GM21737 (cell line): Measurements from ENCODE around the gene TPD52L1.

ENCODE experiments used
- ATAC-seq: cut with Tn5 transposase; IDR thresholded peaks from one replicate; pipeline ENCODE4 v1.9.1; 2021; ENCODE audit warnings: mild to moderate bottlenecking, moderate library complexity; ENCODE audit not compliant: unreplicated experiment

TPD52L1 gene

GRCh38 chr6:125233202-125233601 lies 79.6 kb downstream of the TPD52L1 start:
- ATAC-seq = no peak

- ATAC-seq = no peak
Measured at GRCh38 chr6:125236536-125237327, 83.2 kb downstream of the TPD52L1 start.

GRCh38 chr6:125237764-125238163 lies 84.2 kb downstream of the TPD52L1 start:
- no peak for ATAC-seq

GRCh38 chr6:125245109-125245508 lies 91.5 kb downstream of the TPD52L1 start:
- ATAC-seq = no peak

- ATAC-seq = no peak
Measured at GRCh38 chr6:125245523-125246264, 92.1 kb downstream of the TPD52L1 start.

DNA sequence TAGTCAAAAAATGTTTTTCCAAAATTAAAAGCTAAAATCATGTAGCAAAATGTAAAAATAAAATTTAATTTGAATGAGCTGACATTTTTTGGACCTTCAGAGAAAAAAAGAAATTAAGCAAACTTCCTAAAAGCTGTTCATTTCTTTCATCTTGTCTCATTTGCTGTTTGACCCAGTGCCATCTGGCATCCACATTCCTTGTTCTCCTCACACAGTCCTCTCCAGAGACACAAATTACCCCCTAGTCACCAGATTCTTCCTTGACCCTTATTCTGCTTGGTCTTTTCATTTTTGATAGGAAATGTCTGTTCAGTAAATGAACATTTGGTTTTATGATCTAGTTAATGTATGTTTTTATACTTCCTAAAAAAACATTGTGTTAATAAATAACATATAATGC lies 93.0 kb downstream of the TPD52L1 start:
- ATAC-seq = no peak

DNA sequence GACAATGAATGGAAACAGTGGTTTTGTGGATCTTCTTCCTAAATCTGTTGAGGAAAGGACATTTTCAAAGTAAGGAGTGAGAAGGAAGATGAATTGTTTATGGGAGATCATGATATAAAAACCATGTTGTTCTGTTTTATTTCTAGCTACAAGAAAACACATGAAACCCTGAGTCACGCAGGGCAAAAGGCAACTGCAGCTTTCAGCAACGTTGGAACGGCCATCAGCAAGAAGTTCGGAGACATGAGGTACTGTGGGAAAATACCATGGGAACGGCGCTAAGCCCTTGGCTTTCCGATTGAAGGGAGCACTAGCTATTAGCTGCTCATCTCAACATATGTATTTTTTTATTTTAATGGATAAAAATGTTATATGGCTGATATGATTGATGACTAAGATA lies 94.6 kb downstream of the TPD52L1 start:
- ATAC-seq = no peak

GRCh38 chr6:125250511-125250910 lies 96.9 kb downstream of the TPD52L1 start:
- ATAC-seq = no peak

DNA sequence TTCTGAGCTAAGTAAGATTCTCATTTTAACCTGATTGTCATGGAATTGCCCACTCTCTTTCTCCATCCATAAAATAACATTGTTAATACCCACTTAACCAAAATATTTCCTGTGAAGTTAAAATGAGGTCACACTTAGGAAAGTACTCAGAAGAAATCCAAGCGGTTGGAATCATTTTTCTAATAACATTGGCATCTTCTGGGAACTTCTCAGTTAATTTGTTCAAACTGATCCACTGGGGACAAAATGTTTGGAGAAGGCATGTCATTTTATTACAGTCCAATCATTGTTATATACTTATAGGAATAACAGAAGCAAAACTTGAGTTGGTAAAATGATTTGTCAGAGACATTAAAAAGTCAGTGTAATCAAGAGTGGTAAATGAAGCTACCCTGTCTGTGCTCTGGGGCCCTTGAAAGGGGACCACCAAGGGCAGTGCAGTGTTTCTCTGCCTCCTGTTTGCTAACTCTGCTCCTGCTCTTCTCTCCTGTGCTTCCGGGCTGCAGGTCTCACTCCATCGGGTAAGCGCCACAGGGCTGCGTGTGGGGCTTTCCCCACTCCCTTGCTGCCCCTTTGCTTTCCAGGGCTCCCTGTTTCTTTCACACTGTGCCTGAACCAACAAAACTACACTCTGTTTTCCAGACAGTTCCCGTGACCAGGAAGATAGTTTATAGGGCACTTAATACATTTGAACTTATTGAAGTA lies 98.1 kb downstream of the TPD52L1 start:
- ATAC-seq = no peak

DNA sequence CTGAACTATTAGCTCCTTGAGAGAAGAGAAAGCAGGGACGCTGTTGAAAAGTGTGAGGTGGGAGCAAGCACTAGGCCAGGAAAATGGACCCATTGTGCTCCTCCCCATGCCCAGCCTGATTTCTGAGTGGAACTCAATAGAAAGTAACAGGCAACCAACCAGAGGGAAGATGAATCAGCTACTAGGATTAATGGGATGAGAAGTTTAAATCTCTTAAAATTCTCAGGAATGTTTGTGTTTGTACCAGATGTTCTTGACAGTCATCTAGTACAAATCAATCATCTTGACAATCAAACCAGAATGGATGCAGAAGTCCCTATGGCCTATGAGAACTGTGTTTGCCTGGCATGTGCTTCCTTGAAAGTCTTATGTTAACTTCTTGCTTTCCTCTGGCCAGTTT lies 99.3 kb downstream of the TPD52L1 start:
- no peak for ATAC-seq

GRCh38 chr6:125253881-125254280 lies 100.3 kb downstream of the TPD52L1 start:
- no peak for ATAC-seq

DNA sequence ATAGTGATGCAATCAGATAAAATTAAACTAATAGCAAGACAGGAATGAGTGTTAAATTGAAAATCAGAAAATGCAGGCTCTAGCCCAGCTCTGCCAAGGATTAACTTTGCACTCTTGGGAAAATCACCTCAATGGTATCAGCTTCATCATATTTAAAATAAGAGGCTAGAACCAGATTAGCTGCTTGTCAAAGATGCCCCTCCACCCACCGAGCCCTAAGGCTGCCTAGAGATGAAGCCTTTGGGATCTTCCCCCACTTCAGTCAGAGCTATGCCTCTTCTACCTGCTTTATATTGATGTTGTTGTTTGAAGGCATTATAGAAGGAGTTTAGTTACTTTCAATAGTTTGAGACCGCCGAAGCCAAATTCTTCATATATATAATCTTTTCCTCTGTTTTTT lies 100.7 kb downstream of the TPD52L1 start:
- no peak for ATAC-seq

DNA sequence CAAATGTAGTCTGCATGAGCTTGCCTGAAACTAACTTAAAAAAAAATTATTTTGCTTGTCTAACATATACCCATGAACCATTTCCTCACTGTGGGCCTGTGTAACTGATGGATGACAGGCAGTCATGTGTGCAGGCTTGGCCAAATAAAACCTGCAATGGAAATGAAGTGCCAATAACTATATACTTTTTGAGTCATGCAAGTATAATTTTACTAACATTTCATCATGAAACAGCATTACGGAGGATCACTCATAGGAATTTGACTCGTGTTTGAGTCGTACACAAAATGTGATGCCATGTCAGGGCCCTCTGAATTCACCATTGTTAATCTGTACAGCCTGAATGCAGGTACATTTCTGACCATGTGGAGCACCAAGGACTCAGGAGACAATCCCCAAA lies 101.6 kb downstream of the TPD52L1 start:
- no peak for ATAC-seq

DNA sequence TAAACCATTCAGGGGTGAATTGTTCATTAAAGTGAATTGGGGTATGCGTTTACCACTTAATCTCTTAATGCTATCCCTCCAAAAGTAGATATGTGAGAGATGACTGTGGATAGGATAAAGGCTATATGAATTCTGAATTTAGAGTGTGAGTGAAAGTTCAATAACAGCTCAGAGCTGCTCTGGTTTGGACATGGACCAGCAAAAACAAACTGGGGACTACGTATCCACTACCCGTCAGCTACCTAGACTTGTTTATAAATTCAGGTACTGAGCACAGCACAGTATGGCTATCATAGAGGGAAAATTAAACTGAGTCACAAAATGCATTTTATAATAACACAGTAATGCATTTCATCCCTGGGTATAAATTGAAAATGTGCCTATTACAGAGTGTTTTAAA lies 103.8 kb downstream of the TPD52L1 start:
- ATAC-seq = no peak

- no peak for ATAC-seq
Measured at GRCh38 chr6:125258651-125259353, 105.2 kb downstream of the TPD52L1 start.

GRCh38 chr6:125259354-125259736 lies 105.8 kb downstream of the TPD52L1 start:
- ATAC-seq = no peak

- no peak for ATAC-seq
Measured at GRCh38 chr6:125262016-125263013, 108.7 kb downstream of the TPD52L1 start.

GRCh38 chr6:125264476-125264875 lies 110.9 kb downstream of the TPD52L1 start:
- ATAC-seq = no peak

DNA sequence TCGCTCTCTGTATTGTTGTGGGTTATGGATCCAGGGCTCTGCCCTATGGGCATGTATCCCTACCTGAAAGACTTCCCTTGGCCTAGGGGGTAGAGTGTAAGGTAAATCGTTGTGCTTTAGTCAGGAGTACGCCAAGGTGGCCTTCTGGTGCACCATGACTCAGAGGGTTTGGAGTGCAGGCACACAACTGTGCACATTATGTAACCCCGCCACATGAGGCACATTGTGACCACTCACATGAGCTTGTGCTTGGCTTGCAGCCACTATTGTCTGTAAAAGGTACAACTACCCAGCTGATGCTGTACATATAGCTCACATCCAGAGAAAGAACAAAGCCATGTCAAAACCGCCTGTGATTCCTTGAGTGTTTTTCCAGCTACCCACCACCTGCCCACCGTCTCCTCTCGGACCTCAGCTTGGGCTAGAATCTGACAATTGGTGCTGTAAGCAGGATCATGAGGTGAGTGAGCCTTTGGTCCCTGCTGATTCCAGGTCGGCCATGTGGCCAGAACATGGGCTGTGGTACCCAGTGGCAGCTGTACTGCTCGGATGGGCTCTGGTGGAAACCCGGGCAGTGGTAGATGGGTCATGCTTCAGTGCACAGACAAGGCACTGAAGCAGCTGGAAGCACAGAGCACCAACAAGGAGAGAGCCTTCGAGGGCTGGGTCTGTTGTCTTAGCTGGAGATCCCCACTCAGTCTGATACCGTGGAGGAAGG lies 114.4 kb downstream of the TPD52L1 start:
- no peak for ATAC-seq
